H1 (cell line): ENCODE measurements around the gene ASB3. TPM values are rescaled to one million over a fixed set of nuclear protein-coding genes. Genes with fewer than 3 reads are reported as not detected.

ENCODE experiments used
- CHD7 ChIP-seq: fragments of 300-600 bp; sonication (generic); IDR thresholded peaks from 2 replicates; pipeline ENCODE4 v1.7.1; 2012; ENCODE audit warnings: low read length, moderate library complexity, mild to moderate bottlenecking, inconsistent platforms; ENCODE audit not compliant: insufficient replicate concordance
- CREB1 ChIP-seq: IDR thresholded peaks from 2 replicates; pipeline ENCODE4 v1.6.1; 2012; ENCODE audit warnings: inconsistent platforms
- SIX5 ChIP-seq: IDR thresholded peaks from 2 replicates; pipeline ENCODE4 v1.6.1; 2011; ENCODE audit warnings: mild to moderate bottlenecking, low read depth, low read length
- USF2 ChIP-seq: IDR thresholded peaks from 2 replicates; pipeline ENCODE4 v1.6.1; 2011; ENCODE audit warnings: low read length, improper control_type of control experiment
- polyA plus RNA-seq, 7 experiments: library from polyadenylated mRNA; depleted of rRNA in 3 of 7; stranded (reverse) in 5 of 7; unstranded in 2 of 7; fragments of >200 nt in 5 of 7; fragments of 200-250 nt in 2 of 7; gene quantifications; 1 replicate in 5 of 7; 2 replicates in 1 of 7; 4 replicates in 1 of 7; pipeline versions ENCODE4 v1.2.1 to v1.2.3, GENCODE V29; 2011 to 2013; ENCODE audit warnings: missing spikeins in 2 of 7, mixed read lengths in 2 of 7
- total RNA-seq: library from RNA; stranded (reverse); fragmentation: NEBNext Ultra II Directional; extraction: Animal tissue kit (Norgen Biotek cat#: 25700); gene quantifications from 2 replicates; pipeline ENCODE4 v1.2.1, GENCODE V29; 2021

The ASB3 gene
- total and polyA plus RNA-seq, 2 of the 8 experiments (the other 6 are each of a cell fraction or from before 2014, with no cell fraction given): 22.6 to 25.4 TPM

GRCh38 chr2:53636109-53636508 lies 150.6 kb downstream of the ASB3 start (continued):
- TF ChIP-seq CHD7 (no peak), SIX5 (no peak), CREB1 (no peak), USF2 (no peak)
- TF ChIP-seq, all 59 proteins: peak for 0
